GM12878 (cell line): ENCODE data around the gene WASF2. TPM values are rescaled to one million over a fixed set of nuclear protein-coding genes. Genes with fewer than 3 reads are reported as not detected.

Source experiments
- ATAC-seq: fragments of 200-7000 bp; cut with Tn5 transposase; 3 replicates; pipeline ENCODE4 v1.9.1; 2020; ENCODE audit warnings: mild to moderate bottlenecking, moderate library complexity
- BruUV-seq: library from RNA; stranded (reverse); fragments of 400-500 nt; replicated peaks from 2 replicates; lab custom pipeline; 2021; lab: Mats Ljungman, UMichigan
- CTCF ChIA-PET: fragments of 300-600 bp; sonication (Branson Sonifier 250); formaldehyde crosslinking; extraction: SDS; loops from one replicate; lab custom pipeline; 2021; ENCODE audit warnings: inconsistent platforms; lab: Yijun Ruan, JAX
- POLR2A ChIA-PET: fragments of 350-600 bp; formaldehyde crosslinking; extraction: SDS; loops from one replicate; lab custom pipeline; 2021; ENCODE audit warnings: inconsistent platforms; lab: Charles Lee
- RAD21 ChIA-PET: fragments of 300-600 bp; sonication (Branson Sonifier 250); formaldehyde crosslinking; loops from one replicate; lab custom pipeline; 2023; ENCODE audit warnings: antibody characterized with exemption; ENCODE audit not compliant: unreplicated experiment; lab: Charles Lee
- SMC1A ChIA-PET: fragments of 300-600 bp; sonication (Branson Sonifier 250); formaldehyde crosslinking; loops from one replicate; lab custom pipeline; 2023; ENCODE audit not compliant: unreplicated experiment, uncharacterized antibody; lab: Charles Lee
- DNase-seq: peaks from one replicate; pipeline ENCODE4 v3.0.0-alpha.2; 2011; ENCODE audit warnings: low read depth, low spot score
- FAIRE-seq: peaks from 3 replicates; lab custom pipeline; 2011; peaks lifted over from hg19 to GRCh38; lab: Jason Lieb, UNC
- H2AFZ ChIP-seq: 2 replicates; pipeline ENCODE4 v1.6.0; 2011; ENCODE audit warnings: low read depth, low read length, control low read depth; ENCODE audit not compliant: control insufficient read depth
- H3K27ac ChIP-seq: 2 replicates; pipeline ENCODE4 v1.5.1; 2011; ENCODE audit warnings: control low read depth; ENCODE audit not compliant: control insufficient read depth, insufficient read depth
- H3K27me3 ChIP-seq, 2 experiments: replicated peaks in 1 of 2; 2 replicates each; pipeline versions ENCODE4 v1.6.0 to v1.6.1; 2011; ENCODE audit warnings: low read length in 1 of 2; ENCODE audit not compliant: control insufficient read depth in 2 of 2, insufficient read depth in 2 of 2
- H3K36me3 ChIP-seq, 2 experiments: 2 replicates each; pipeline ENCODE4 v1.5.1; 2011; ENCODE audit warnings: low read length in 1 of 2; ENCODE audit not compliant: control insufficient read depth in 2 of 2, insufficient read depth in 2 of 2
- H3K4me1 ChIP-seq: 2 replicates; pipeline ENCODE4 v1.6.1; 2011; ENCODE audit warnings: mild to moderate bottlenecking, low read length, moderate library complexity, mixed read lengths; ENCODE audit not compliant: control insufficient read depth, insufficient read depth
- H3K4me2 ChIP-seq: 2 replicates; pipeline ENCODE4 v1.6.0; 2011; ENCODE audit warnings: control low read depth; ENCODE audit not compliant: control insufficient read depth, insufficient read depth
- H3K4me3 ChIP-seq: fragments of 200-600 bp; sonication (generic); 2 replicates; pipeline ENCODE4 v1.5.1; 2016
- H3K79me2 ChIP-seq: 2 replicates; pipeline ENCODE4 v1.6.0; 2011; ENCODE audit warnings: low read length; ENCODE audit not compliant: control insufficient read depth, insufficient read depth
- H3K9ac ChIP-seq: 2 replicates; pipeline ENCODE4 v1.8.0; 2011; ENCODE audit warnings: low read length, control low read depth, mixed read lengths; ENCODE audit not compliant: control insufficient read depth, insufficient read depth
- H3K9me3 ChIP-seq: replicated peaks from 3 replicates; pipeline ENCODE4 v1.5.1; 2011; ENCODE audit warnings: mild to moderate bottlenecking, low read length; ENCODE audit not compliant: control insufficient read depth, insufficient read depth
- H4K20me1 ChIP-seq: 2 replicates; pipeline ENCODE4 v1.6.0; 2011; ENCODE audit not compliant: control insufficient read depth, insufficient read depth
- BCL11A ChIP-seq: IDR thresholded peaks from 2 replicates; pipeline ENCODE4 v1.6.1; 2011; ENCODE audit warnings: low read depth, low read length
- EGR1 ChIP-seq, 2 experiments: IDR thresholded peaks; 1 replicate in 1 of 2; 2 replicates in 1 of 2; pipeline ENCODE4 v1.6.1; 2011 to 2012; ENCODE audit warnings: low read depth in 2 of 2, low read length in 2 of 2, borderline replicate concordance in 1 of 2, mild to moderate bottlenecking in 1 of 2, moderate library complexity in 1 of 2
- FOXM1 ChIP-seq: IDR thresholded peaks from 2 replicates; pipeline ENCODE4 v1.6.1; 2012; ENCODE audit warnings: low read depth, mild to moderate bottlenecking, inconsistent platforms, low read length, moderate library complexity
- GATAD2B ChIP-seq: fragments of 450-650 bp; conservative IDR thresholded peaks from 2 replicates; pipeline ENCODE4 v1.6.1; 2017; ENCODE audit warnings: low read depth, mild to moderate bottlenecking, moderate library complexity
- MXI1 ChIP-seq: fragments of 150-350 bp; IDR thresholded peaks from 2 replicates; pipeline ENCODE4 v1.6.1; 2011; ENCODE audit warnings: low read depth, mild to moderate bottlenecking, inconsistent platforms, low read length, improper control_type of control experiment
- NBN ChIP-seq: fragments of 450-650 bp; IDR thresholded peaks from 2 replicates; pipeline ENCODE4 v1.6.1; 2016
- NR2C2 ChIP-seq: IDR thresholded peaks from 2 replicates; pipeline ENCODE4 v1.6.1; 2011; ENCODE audit warnings: borderline replicate concordance, low read depth; ENCODE audit not compliant: control insufficient read depth, insufficient read length
- SUPT20H ChIP-seq: IDR thresholded peaks from 2 replicates; pipeline ENCODE4 v1.6.1; 2011; ENCODE audit warnings: low read depth, mild to moderate bottlenecking, low read length, moderate library complexity, borderline replicate concordance; ENCODE audit not compliant: control insufficient read depth
- TARDBP ChIP-seq: IDR thresholded peaks from 2 replicates; pipeline ENCODE4 v1.6.1; 2016; ENCODE audit warnings: borderline replicate concordance
- YBX1 ChIP-seq: fragments of 450-650 bp; IDR thresholded peaks from 2 replicates; pipeline ENCODE4 v1.6.1; 2016; ENCODE audit warnings: antibody characterized with exemption
- YY1 ChIP-seq: IDR thresholded peaks from 2 replicates; pipeline ENCODE4 v1.6.1; 2011; ENCODE audit warnings: low read depth, mild to moderate bottlenecking, low read length
- ZBED1 ChIP-seq: IDR thresholded peaks from 2 replicates; pipeline ENCODE4 v1.6.1; 2016; ENCODE audit warnings: borderline replicate concordance
- ZNF274 ChIP-seq: IDR thresholded peaks from one replicate; pipeline ENCODE4 v1.8.0; 2011; ENCODE audit not compliant: insufficient read length, insufficient read depth
- WGBS: methylation state at CpG from one replicate; pipeline ENCODE4 v1.1.6; 2016; ENCODE audit warnings: low lambda C conversion rate; ENCODE audit not compliant: insufficient replicate concordance, insufficient coverage; ENCODE audit errors: missing lambda C conversion rate; 5-methylcytosine and 5-hydroxymethylcytosine counted together
- in situ Hi-C: fragments of 300-500 bp; cut with MboI; formaldehyde crosslinking; loops from 9 replicates; pipeline ENCODE4 v1.14.3; 2018; ENCODE audit warnings: mixed read lengths
- intact Hi-C: fragments of 100-400 bp; cut with micrococcal nuclease; formaldehyde crosslinking; loops from one replicate; pipeline ENCODE4 v1.14.2; 2022; ENCODE audit not compliant: unreplicated experiment
- polyA plus RNA-seq, 11 experiments: library from polyadenylated mRNA; depleted of rRNA in 4 of 11; unstranded in 6 of 11; stranded (reverse) in 5 of 11; fragments of >200 nt; fragmentation: Nextera tagmentation in 4 of 11; fragmentation: Illumina TruSeq in 1 of 11; extraction: Ambion mirVana in 4 of 11; extraction: Trizol in 1 of 11; gene quantifications; 1 replicate in 1 of 11; 2 replicates in 10 of 11; pipeline versions ENCODE4 v1.2.1 to v1.2.3, GENCODE V29; 2011 to 2016; ENCODE audit warnings: inconsistent platforms in 2 of 11, missing spikeins in 2 of 11, low read depth in 1 of 11
- total RNA-seq, 4 experiments: library from RNA; depleted of rRNA in 3 of 4; stranded (reverse); fragments of >200 nt in 3 of 4; fragmentation: Illumina TruSeq in 1 of 4; extraction: Trizol in 1 of 4; gene quantifications; 2 replicates each; pipeline versions ENCODE4 v1.2.1 to v1.2.3, GENCODE V29; 2013 to 2021
- TF ChIP-seq, protein P1 (sequence below): IDR thresholded peaks from 2 replicates; pipeline ENCODE4 v1.6.1; 2012; ENCODE audit warnings: improper control_type of control experiment, low read depth, low read length; ENCODE audit not compliant: insufficient replicate concordance

Gene WASF2
- total and polyA plus RNA-seq, 10 of the 15 experiments (the other 5 are each of a cell fraction or from before 2014, with no cell fraction given) = 7.0 to 111 (median 37.1) TPM

DNA sequence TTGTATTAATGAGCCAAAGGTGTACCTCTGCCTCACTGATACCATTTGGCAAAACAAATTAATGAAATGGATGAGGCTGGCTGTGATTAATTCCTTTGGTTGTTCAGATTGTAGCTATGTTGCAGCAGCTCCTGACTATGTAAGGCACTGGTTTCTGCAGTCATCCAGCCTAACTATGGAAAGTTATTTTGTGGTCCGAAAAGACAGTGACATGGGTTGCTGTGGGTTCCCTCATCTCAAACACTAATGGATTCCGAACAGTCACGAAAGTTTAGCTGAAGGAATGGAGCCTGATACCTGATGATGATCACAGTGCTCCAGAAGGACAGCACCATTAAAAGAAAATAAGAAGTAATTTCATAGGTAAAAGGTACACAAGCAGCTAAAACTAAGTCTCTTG is 42.6 kb downstream of the WASF2 start (continued):
- TF ChIP-seq, protein P1, sequence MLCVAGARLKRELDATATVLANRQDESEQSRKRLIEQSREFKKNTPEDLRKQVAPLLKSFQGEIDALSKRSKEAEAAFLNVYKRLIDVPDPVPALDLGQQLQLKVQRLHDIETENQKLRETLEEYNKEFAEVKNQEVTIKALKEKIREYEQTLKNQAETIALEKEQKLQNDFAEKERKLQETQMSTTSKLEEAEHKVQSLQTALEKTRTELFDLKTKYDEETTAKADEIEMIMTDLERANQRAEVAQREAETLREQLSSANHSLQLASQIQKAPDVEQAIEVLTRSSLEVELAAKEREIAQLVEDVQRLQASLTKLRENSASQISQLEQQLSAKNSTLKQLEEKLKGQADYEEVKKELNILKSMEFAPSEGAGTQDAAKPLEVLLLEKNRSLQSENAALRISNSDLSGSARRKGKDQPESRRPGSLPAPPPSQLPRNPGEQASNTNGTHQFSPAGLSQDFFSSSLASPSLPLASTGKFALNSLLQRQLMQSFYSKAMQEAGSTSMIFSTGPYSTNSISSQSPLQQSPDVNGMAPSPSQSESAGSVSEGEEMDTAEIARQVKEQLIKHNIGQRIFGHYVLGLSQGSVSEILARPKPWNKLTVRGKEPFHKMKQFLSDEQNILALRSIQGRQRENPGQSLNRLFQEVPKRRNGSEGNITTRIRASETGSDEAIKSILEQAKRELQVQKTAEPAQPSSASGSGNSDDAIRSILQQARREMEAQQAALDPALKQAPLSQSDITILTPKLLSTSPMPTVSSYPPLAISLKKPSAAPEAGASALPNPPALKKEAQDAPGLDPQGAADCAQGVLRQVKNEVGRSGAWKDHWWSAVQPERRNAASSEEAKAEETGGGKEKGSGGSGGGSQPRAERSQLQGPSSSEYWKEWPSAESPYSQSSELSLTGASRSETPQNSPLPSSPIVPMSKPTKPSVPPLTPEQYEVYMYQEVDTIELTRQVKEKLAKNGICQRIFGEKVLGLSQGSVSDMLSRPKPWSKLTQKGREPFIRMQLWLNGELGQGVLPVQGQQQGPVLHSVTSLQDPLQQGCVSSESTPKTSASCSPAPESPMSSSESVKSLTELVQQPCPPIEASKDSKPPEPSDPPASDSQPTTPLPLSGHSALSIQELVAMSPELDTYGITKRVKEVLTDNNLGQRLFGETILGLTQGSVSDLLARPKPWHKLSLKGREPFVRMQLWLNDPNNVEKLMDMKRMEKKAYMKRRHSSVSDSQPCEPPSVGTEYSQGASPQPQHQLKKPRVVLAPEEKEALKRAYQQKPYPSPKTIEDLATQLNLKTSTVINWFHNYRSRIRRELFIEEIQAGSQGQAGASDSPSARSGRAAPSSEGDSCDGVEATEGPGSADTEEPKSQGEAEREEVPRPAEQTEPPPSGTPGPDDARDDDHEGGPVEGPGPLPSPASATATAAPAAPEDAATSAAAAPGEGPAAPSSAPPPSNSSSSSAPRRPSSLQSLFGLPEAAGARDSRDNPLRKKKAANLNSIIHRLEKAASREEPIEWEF = no peak
- TF ChIP-seq NR2C2 = no peak

DNA sequence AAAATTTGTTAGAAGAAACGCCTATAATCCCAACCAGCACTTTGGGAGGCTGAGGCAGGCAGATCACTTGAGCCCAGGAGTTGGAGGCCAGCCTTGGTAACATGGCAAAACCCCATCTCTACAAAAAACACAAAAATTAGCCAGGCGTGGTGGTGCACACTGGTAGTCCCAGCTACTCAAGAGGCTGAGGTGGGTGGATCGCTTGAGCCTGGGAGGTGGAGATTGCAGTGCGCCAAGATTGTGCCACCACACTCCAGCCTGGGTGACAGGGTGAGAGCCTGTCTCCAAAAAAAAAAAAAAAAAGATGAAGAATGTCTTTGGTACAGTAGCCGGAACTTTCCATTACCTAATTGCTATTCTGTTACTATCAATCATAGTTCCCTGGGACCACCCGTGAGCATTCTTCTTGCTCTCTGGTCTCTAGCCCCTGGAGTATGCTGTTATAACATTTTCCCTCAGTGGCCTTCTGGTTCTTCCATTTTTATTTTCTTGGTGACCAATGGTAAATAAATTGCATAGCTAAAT is 43.4 kb downstream of the WASF2 start:
- Histone ChIP-seq H2AFZ (no peak overlapping the region), H3K36me3 (peaks cover 4 to 5% of the 10 kb centered on the region in 2 experiments; a peak in 3 of 4 replicates), H3K79me2 (peaks cover 66% of the 10 kb centered on the region), H3K27ac (peak overlapping the region; percentile 53; the same call in 1 of the 2 replicates), H3K4me2 (no peak overlapping the region), H3K4me1 (peaks cover 63% of the 10 kb centered on the region), H3K4me3 (no peak overlapping the region), H3K27me3 (no peaks in the 10 kb centered on the region), H4K20me1 (no peaks in the 10 kb centered on the region), H3K9ac (no peak overlapping the region), H3K9me3 (no peaks in the 10 kb centered on the region)
- in situ Hi-C loops = no loop called here
- POLR2A ChIA-PET = interaction anchor here (0.9 to 5.7 kb wide), 16 partner anchors 9 to 195 kb away, joined by 3 to 43 read pairs (median 5); partner anchors contain the start of gene WASF2
- no TSS peak for BruUV-seq
- CTCF ChIA-PET = interaction anchor here (0.6 to 15.8 kb wide), 18 partner anchors 9 to 518 kb away, joined by 3 to 240 read pairs (median 4); partner anchors contain the start of gene WASF2
- ATAC-seq = no peak
- SMC1A ChIA-PET = interaction anchor here (0.6 to 24.6 kb wide), 13 partner anchors 11 to 79 kb away, joined by 3 to 470 read pairs (median 8); partner anchors contain the start of gene WASF2
- intact Hi-C loops = loop anchor here (5.0 kb wide), 1 partner anchor 46 kb away; the partner anchor contains the start of gene WASF2
- no peak for DNase-seq
- WGBS = 79% methylated on average over 6 of the region's 6 CpGs
- FAIRE-seq = no peak
- RAD21 ChIA-PET = interaction anchor here (1.1 to 5.3 kb wide), 17 partner anchors 8 to 185 kb away, joined by 3 to 47 read pairs (median 6); partner anchors contain the start of gene WASF2
- no peak for TF ChIP-seq GATAD2B
- no peak for TF ChIP-seq ZNF274
- no peak for TF ChIP-seq NBN
- no peak for TF ChIP-seq SUPT20H
- TF ChIP-seq YY1 = no peak
- TF ChIP-seq MXI1 = no peak
- no peak for TF ChIP-seq TARDBP
- no peak for TF ChIP-seq YBX1
- TF ChIP-seq ZBED1 = no peak
- TF ChIP-seq BCL11A = no peak
- TF ChIP-seq EGR1 (IDR thresholded peaks at IDR 0.05; ENCODE audit: borderline replicate concordance in 1 of 2, low read depth in 2 of 2, low read length in 2 of 2) = no peak
- TF ChIP-seq FOXM1 = no peak
